H1 (cell line): ENCODE data around the gene SYN1. TPM values are rescaled to one million over a fixed set of nuclear protein-coding genes. Genes with fewer than 3 reads are reported as not detected.

Experiments used
- CTCF ChIA-PET: fragments of 300-600 bp; sonication (Branson Sonifier 250); formaldehyde crosslinking; loops from one replicate; lab custom pipeline; 2021; ENCODE audit not compliant: partially characterized antibody; lab: Charles Lee
- POLR2A ChIA-PET: fragments of 300-600 bp; sonication (Branson Sonifier 250); formaldehyde crosslinking; loops from one replicate; lab custom pipeline; 2021; ENCODE audit warnings: inconsistent platforms; ENCODE audit not compliant: partially characterized antibody; lab: Charles Lee
- DNase-seq, 2 experiments: peaks; one replicate each; pipeline versions ENCODE4 v3.0.0 to v3.0.0-alpha.2; 2010 to 2022; ENCODE audit warnings: low spot score in 2 of 2, low read depth in 1 of 2, mixed read lengths in 1 of 2
- FAIRE-seq: peaks from 2 replicates; lab custom pipeline; 2011; peaks lifted over from hg19 to GRCh38; lab: Jason Lieb, UNC
- H2AFZ ChIP-seq: 2 replicates; pipeline ENCODE4 v1.8.1; 2012; ENCODE audit warnings: low read length, inconsistent platforms
- H2AK5ac ChIP-seq: 2 replicates; pipeline ENCODE4 v1.6.1; 2013; ENCODE audit warnings: low read depth, low read length
- H2BK120ac ChIP-seq: replicated peaks from 2 replicates; pipeline ENCODE3; 2013; ENCODE audit warnings: low read depth, low read length, inconsistent platforms
- H2BK12ac ChIP-seq: 2 replicates; pipeline ENCODE4 v1.6.1; 2013; ENCODE audit warnings: low read depth, low read length
- H2BK15ac ChIP-seq: 2 replicates; pipeline ENCODE4 v1.6.1; 2013; ENCODE audit warnings: low read length
- H2BK20ac ChIP-seq: 2 replicates; pipeline ENCODE4 v1.6.1; 2013; ENCODE audit warnings: low read length
- H2BK5ac ChIP-seq: 2 replicates; pipeline ENCODE4 v1.6.1; 2013; ENCODE audit warnings: low read depth, low read length
- H3K14ac ChIP-seq: 2 replicates; pipeline ENCODE4 v1.6.1; 2013; ENCODE audit warnings: inconsistent platforms; ENCODE audit not compliant: insufficient read length
- H3K18ac ChIP-seq: 2 replicates; pipeline ENCODE4 v1.6.1; 2013; ENCODE audit warnings: low read length; ENCODE audit errors: extremely low read depth
- H3K23ac ChIP-seq: 2 replicates; pipeline ENCODE4 v1.6.1; 2013; ENCODE audit warnings: inconsistent platforms; ENCODE audit not compliant: insufficient read length
- H3K23me2 ChIP-seq: 2 replicates; pipeline ENCODE4 v1.6.1; 2013; ENCODE audit warnings: low read depth, low read length
- H3K27ac ChIP-seq: 2 replicates; pipeline ENCODE4 v1.6.1; 2011; ENCODE audit warnings: low read depth, low read length, inconsistent platforms
- H3K27me3 ChIP-seq, 4 experiments: replicated peaks in 1 of 4; 1 replicate in 1 of 4; 2 replicates in 3 of 4; pipeline versions ENCODE4 v1.6.1 to v1.8.1; 2011 to 2013; ENCODE audit warnings: low read length in 3 of 4, mild to moderate bottlenecking in 3 of 4, inconsistent platforms in 2 of 4, mixed read lengths in 2 of 4, moderate library complexity in 1 of 4; ENCODE audit not compliant: control insufficient read depth in 3 of 4, insufficient read depth in 3 of 4; ENCODE audit errors: extremely low read depth in 1 of 4
- H3K36me3 ChIP-seq, 4 experiments: 2 replicates each; pipeline versions ENCODE4 v1.6.1 to v1.8.1; 2011 to 2013; ENCODE audit warnings: mild to moderate bottlenecking in 4 of 4, low read length in 3 of 4, moderate library complexity in 2 of 4, control low read depth in 1 of 4, inconsistent platforms in 1 of 4; ENCODE audit not compliant: insufficient read depth in 4 of 4, control insufficient read depth in 2 of 4
- H3K4ac ChIP-seq: replicated peaks from 2 replicates; pipeline ENCODE3; 2013; ENCODE audit warnings: low read length, low read depth, mixed read lengths, inconsistent platforms; ENCODE audit not compliant: insufficient read length
- H3K4me1 ChIP-seq, 4 experiments: replicated peaks in 1 of 4; 1 replicate in 1 of 4; 2 replicates in 3 of 4; pipeline versions ENCODE4 v1.6.1 to v1.8.1; 2011 to 2013; ENCODE audit warnings: low read length in 3 of 4, inconsistent platforms in 2 of 4, mixed read lengths in 1 of 4; ENCODE audit not compliant: insufficient read depth in 4 of 4, control insufficient read depth in 3 of 4
- H3K4me2 ChIP-seq, 2 experiments: 2 replicates each; pipeline versions ENCODE4 v1.6.1 to v1.8.1; 2011 to 2013; ENCODE audit warnings: low read depth in 2 of 2, low read length in 2 of 2, control low read depth in 1 of 2, inconsistent platforms in 1 of 2, mild to moderate bottlenecking in 1 of 2; ENCODE audit not compliant: insufficient read depth in 1 of 2
- H3K4me3 ChIP-seq, 4 experiments: fragments of 200-600, 300-600 bp in 1 of 4; sonication (generic), shearing (Covaris generic), sonication (Bioruptor Twin) in 1 of 4; 2 replicates each; pipeline versions ENCODE4 v1.5.1 to v1.8.1; 2011 to 2016; ENCODE audit warnings: low read length in 4 of 4, low read depth in 3 of 4, control low read depth in 2 of 4, inconsistent platforms in 2 of 4, mild to moderate bottlenecking in 2 of 4, mixed read lengths in 1 of 4, moderate library complexity in 1 of 4; ENCODE audit not compliant: insufficient read depth in 2 of 4; ENCODE audit errors: extremely low read depth in 1 of 4
- H3K56ac ChIP-seq: replicated peaks from 2 replicates; pipeline ENCODE3; 2013; ENCODE audit warnings: low read depth, mild to moderate bottlenecking, mixed read lengths, low read length, inconsistent platforms; ENCODE audit not compliant: insufficient read length
- H3K79me1 ChIP-seq: 2 replicates; pipeline ENCODE4 v1.6.1; 2013; ENCODE audit warnings: low read depth, low read length, control low read depth
- H3K79me2 ChIP-seq, 2 experiments: 2 replicates each; pipeline versions ENCODE4 v1.6.1 to v1.8.1; 2012 to 2013; ENCODE audit warnings: low read length in 2 of 2, mild to moderate bottlenecking in 2 of 2, inconsistent platforms in 1 of 2; ENCODE audit not compliant: insufficient read depth in 2 of 2, control insufficient read depth in 1 of 2
- H3K9ac ChIP-seq, 4 experiments: replicated peaks in 1 of 4; 1 replicate in 1 of 4; 2 replicates in 3 of 4; pipeline versions ENCODE4 v1.6.1 to v1.8.1; 2011 to 2013; ENCODE audit warnings: low read depth in 3 of 4, low read length in 3 of 4, control low read depth in 2 of 4, mild to moderate bottlenecking in 2 of 4, moderate library complexity in 2 of 4, inconsistent platforms in 1 of 4; ENCODE audit errors: extremely low read depth in 1 of 4
- H3K9me3 ChIP-seq, 2 experiments: 2 replicates each; pipeline versions ENCODE4 v1.6.1 to v1.8.1; 2012 to 2013; ENCODE audit warnings: mild to moderate bottlenecking in 2 of 2, moderate library complexity in 2 of 2, control low read depth in 1 of 2, inconsistent platforms in 1 of 2, low read depth in 1 of 2, low read length in 1 of 2, mixed read lengths in 1 of 2; ENCODE audit not compliant: insufficient read depth in 2 of 2
- H4K20me1 ChIP-seq, 2 experiments: replicated peaks in 1 of 2; 2 replicates each; pipeline versions ENCODE3 to v1.8.1; 2011 to 2013; ENCODE audit warnings: inconsistent platforms in 2 of 2, low read length in 2 of 2, mild to moderate bottlenecking in 1 of 2; ENCODE audit not compliant: insufficient read depth in 2 of 2, control insufficient read depth in 1 of 2
- H4K5ac ChIP-seq: 2 replicates; pipeline ENCODE4 v1.6.1; 2013; ENCODE audit warnings: low read length, low read depth, mixed read lengths, inconsistent platforms; ENCODE audit not compliant: insufficient read length
- H4K8ac ChIP-seq: 2 replicates; pipeline ENCODE4 v1.8.0; 2013; ENCODE audit warnings: mild to moderate bottlenecking, moderate library complexity, low read length, inconsistent platforms; ENCODE audit not compliant: insufficient read depth; ENCODE audit errors: extremely low read depth
- H4K91ac ChIP-seq: replicated peaks from 2 replicates; pipeline ENCODE3; 2013; ENCODE audit warnings: low read length, mixed read lengths, inconsistent platforms; ENCODE audit not compliant: insufficient read length
- ASH2L ChIP-seq: fragments of 200-600, 300-600 bp; sonication (generic); IDR thresholded peaks from one replicate; pipeline ENCODE4 v1.7.1; 2017; ENCODE audit warnings: low read length
- BACH1 ChIP-seq: IDR thresholded peaks from 2 replicates; pipeline ENCODE4 v1.6.1; 2012; ENCODE audit warnings: low read length, improper control_type of control experiment
- CHD2 ChIP-seq: IDR thresholded peaks from 2 replicates; pipeline ENCODE4 v1.6.1; 2012; ENCODE audit warnings: low read length, improper control_type of control experiment
- CTBP2 ChIP-seq: IDR thresholded peaks from 2 replicates; pipeline ENCODE4 v1.7.0; 2011; ENCODE audit warnings: borderline replicate concordance, mild to moderate bottlenecking, moderate library complexity, mixed read lengths, low read length; ENCODE audit not compliant: insufficient read depth, insufficient read length
- FOSL1 ChIP-seq: IDR thresholded peaks from 2 replicates; pipeline ENCODE4 v1.6.1; 2011; ENCODE audit warnings: mild to moderate bottlenecking, low read depth, low read length, moderate library complexity; ENCODE audit not compliant: insufficient read depth
- KDM1A ChIP-seq: fragments of 200-600, 300-600 bp; sonication (generic); IDR thresholded peaks from 2 replicates; pipeline ENCODE4 v1.7.1; 2016; ENCODE audit warnings: mild to moderate bottlenecking, low read length, borderline replicate concordance
- NANOG ChIP-seq: IDR thresholded peaks from 2 replicates; pipeline ENCODE4 v1.6.1; 2011; ENCODE audit warnings: low read length, low read depth, mild to moderate bottlenecking, inconsistent platforms; ENCODE audit not compliant: insufficient read depth, poor library complexity, severe bottlenecking
- POLR2AphosphoS5 ChIP-seq: IDR thresholded peaks from 2 replicates; pipeline ENCODE4 v1.6.1; 2011; ENCODE audit warnings: low read depth, low read length
- RXRA ChIP-seq: IDR thresholded peaks from 2 replicates; pipeline ENCODE4 v1.6.1; 2011; ENCODE audit warnings: low read depth, mild to moderate bottlenecking, low read length, moderate library complexity; ENCODE audit not compliant: insufficient read depth
- TAF1 ChIP-seq: IDR thresholded peaks from 2 replicates; pipeline ENCODE4 v1.6.1; 2011; ENCODE audit warnings: mild to moderate bottlenecking, low read depth, low read length
- TBP ChIP-seq: IDR thresholded peaks from 2 replicates; pipeline ENCODE4 v1.6.1; 2011; ENCODE audit warnings: low read depth, low read length, improper control_type of control experiment
- TEAD4 ChIP-seq: IDR thresholded peaks from 2 replicates; pipeline ENCODE4 v1.6.1; 2012; ENCODE audit warnings: low read depth, low read length, inconsistent platforms, mixed read lengths
- polyA plus RNA-seq, 7 experiments: library from polyadenylated mRNA; depleted of rRNA in 3 of 7; stranded (reverse) in 5 of 7; unstranded in 2 of 7; fragments of >200 nt in 5 of 7; fragments of 200-250 nt in 2 of 7; gene quantifications; 1 replicate in 5 of 7; 2 replicates in 1 of 7; 4 replicates in 1 of 7; pipeline versions ENCODE4 v1.2.1 to v1.2.3, GENCODE V29; 2011 to 2013; ENCODE audit warnings: missing spikeins in 2 of 7, mixed read lengths in 2 of 7
- total RNA-seq: library from RNA; stranded (reverse); fragmentation: NEBNext Ultra II Directional; extraction: Animal tissue kit (Norgen Biotek cat#: 25700); gene quantifications from 2 replicates; pipeline ENCODE4 v1.2.1, GENCODE V29; 2021
- TF ChIP-seq, protein P1 (sequence below): IDR thresholded peaks from 2 replicates; pipeline ENCODE4 v1.6.1; 2012; ENCODE audit warnings: inconsistent platforms

The SYN1 gene
- total and polyA plus RNA-seq, 2 of the 8 experiments (the other 6 are each of a cell fraction or from before 2014, with no cell fraction given): 2.1 to 14.1 TPM

DNA sequence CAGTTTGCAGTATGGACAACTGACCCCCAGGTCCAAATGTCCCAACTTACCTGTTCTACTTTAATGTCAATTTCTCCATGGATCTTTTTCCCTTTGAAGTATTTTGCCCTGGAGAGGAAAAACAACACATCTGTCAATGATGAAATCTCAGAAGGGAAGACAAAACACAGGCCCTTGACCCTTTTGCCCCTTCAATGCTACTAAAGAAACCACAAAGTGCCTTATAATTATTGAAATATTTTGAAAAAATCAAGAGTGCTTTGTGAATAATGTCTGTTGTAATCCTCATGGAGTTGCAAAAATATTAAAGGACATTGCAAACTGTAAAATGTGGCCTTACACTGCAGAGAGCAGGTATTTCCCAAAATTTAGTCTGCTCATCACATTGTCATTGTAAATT, 12.6 kb downstream of the SYN1 start:
- POLR2A ChIA-PET: no interaction called here
- H4K5ac ChIP-seq: no peak overlapping the region
- no peak overlapping the region for H3K9ac ChIP-seq
- H4K91ac ChIP-seq: no peak overlapping the region
- H3K27me3 ChIP-seq: no peaks in the 10 kb centered on the region
- H3K23me2 ChIP-seq: no peaks in the 10 kb centered on the region
- H3K4me2 ChIP-seq: no peak overlapping the region
- H2BK20ac ChIP-seq: no peak overlapping the region
- no peaks in the 10 kb centered on the region for H3K79me1 ChIP-seq
- no peak overlapping the region for H3K4ac ChIP-seq
- H3K23ac ChIP-seq: no peak overlapping the region
- H2BK120ac ChIP-seq: no peak overlapping the region
- no peak overlapping the region for H3K14ac ChIP-seq
- no peak overlapping the region for H4K8ac ChIP-seq
- DNase-seq (no peak), FAIRE-seq (no peak)
- H3K4me3 ChIP-seq: no peak overlapping the region
- H3K18ac ChIP-seq: no peak overlapping the region
- no peak overlapping the region for H2AFZ ChIP-seq
- peaks cover 0 to 8% (median 3%) of the 10 kb centered on the region in 4 experiments; a peak in 6 of 7 replicates for H3K4me1 ChIP-seq
- CTCF ChIA-PET: no interaction called here
- no peak overlapping the region for H2BK12ac ChIP-seq
- H4K20me1 ChIP-seq: no peaks in the 10 kb centered on the region
- no peaks in the 10 kb centered on the region for H3K9me3 ChIP-seq
- no peak overlapping the region for H2BK5ac ChIP-seq
- H3K79me2 ChIP-seq: no peaks in the 10 kb centered on the region
- no peaks in the 10 kb centered on the region; a peak in 1 of 8 replicates for H3K36me3 ChIP-seq
- no peak overlapping the region for H3K56ac ChIP-seq
- H2AK5ac ChIP-seq: no peak overlapping the region
- no peak overlapping the region for H3K27ac ChIP-seq
- no peak for TF ChIP-seq CTBP2
- no peak for TF ChIP-seq ASH2L
- no peak for TF ChIP-seq POLR2AphosphoS5
- TF ChIP-seq TEAD4: no peak
- TF ChIP-seq KDM1A: no peak
- TF ChIP-seq NANOG: no peak
- TF ChIP-seq TBP: no peak
- TF ChIP-seq, protein P1, sequence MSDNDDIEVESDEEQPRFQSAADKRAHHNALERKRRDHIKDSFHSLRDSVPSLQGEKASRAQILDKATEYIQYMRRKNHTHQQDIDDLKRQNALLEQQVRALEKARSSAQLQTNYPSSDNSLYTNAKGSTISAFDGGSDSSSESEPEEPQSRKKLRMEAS: no peak
- TF ChIP-seq FOSL1: no peak
- TF ChIP-seq BACH1: no peak
- TF ChIP-seq TAF1: no peak
- TF ChIP-seq RXRA: no peak
- TF ChIP-seq CHD2: no peak
- H2BK15ac ChIP-seq: no peak overlapping the region
